ENCODE results near the gene FCRLB.

FCRLB gene

GRCh38 chr1:161725908-161726472 lies 4.6 kb downstream of the FCRLB start:
- peak; percentile 41 for TF ChIP-seq CTCF (IDR thresholded peaks at IDR 0.05; ENCODE audit: low read depth, low read length)
- Histone ChIP-seq H3K36me3 (no peaks in the 10 kb centered on the region), H3K9me3 (no peaks in the 10 kb centered on the region), H3K4me3 (ENCODE audit: low read depth, low read length) (peak overlapping the region; percentile 84), H3K27me3 (peaks cover 15% of the 10 kb centered on the region), H3K4me1 (no peaks in the 10 kb centered on the region)
- peak; percentile 55 for DNase-seq

- peaks cover 22% of the 10 kb centered on the region for H3K27me3 ChIP-seq
Observed at GRCh38 chr1:161726473-161727255, 5.3 kb downstream of the FCRLB start.

GRCh38 chr1:161727256-161727924 lies 6.0 kb downstream of the FCRLB start:
- H3K4me1 ChIP-seq: no peaks in the 10 kb centered on the region
- H3K9me3 ChIP-seq: no peaks in the 10 kb centered on the region
- TF ChIP-seq CTCF (IDR thresholded peaks at IDR 0.05; ENCODE audit: low read depth, low read length): no peak
- peaks cover 24% of the 10 kb centered on the region for H3K27me3 ChIP-seq
- DNase-seq: no peak
- H3K4me3 ChIP-seq (ENCODE audit: low read depth, low read length): peak overlapping the region; percentile 84
- H3K36me3 ChIP-seq: no peaks in the 10 kb centered on the region

More at GRCh38 chr1:161726473-161727255, 5.3 kb downstream of the FCRLB start:
- H3K4me3 ChIP-seq (ENCODE audit: low read depth, low read length): peak overlapping the region; percentile 84
- H3K36me3 ChIP-seq: no peaks in the 10 kb centered on the region
- DNase-seq: peak; percentile 89
- no peaks in the 10 kb centered on the region for H3K4me1 ChIP-seq
- no peak for TF ChIP-seq CTCF (IDR thresholded peaks at IDR 0.05; ENCODE audit: low read depth, low read length)
- H3K9me3 ChIP-seq: no peaks in the 10 kb centered on the region

- DNase-seq: no peak
- H3K4me1 ChIP-seq: no peaks in the 10 kb centered on the region
- H3K36me3 ChIP-seq: no peaks in the 10 kb centered on the region
- H3K4me3 ChIP-seq (ENCODE audit: low read depth, low read length): no peak overlapping the region
- TF ChIP-seq CTCF (IDR thresholded peaks at IDR 0.05; ENCODE audit: low read depth, low read length): no peak
- peaks cover 36% of the 10 kb centered on the region for H3K27me3 ChIP-seq
- H3K9me3 ChIP-seq: no peaks in the 10 kb centered on the region
Observed at GRCh38 chr1:161728376-161729226, 7.3 kb downstream of the FCRLB start.

- Histone ChIP-seq H3K9me3 (no peaks in the 10 kb centered on the region), H3K4me1 (no peaks in the 10 kb centered on the region), H3K27me3 (peaks cover 41% of the 10 kb centered on the region), H3K36me3 (no peaks in the 10 kb centered on the region), H3K4me3 (ENCODE audit: low read depth, low read length) (no peak overlapping the region)
- no peak for TF ChIP-seq CTCF (IDR thresholded peaks at IDR 0.05; ENCODE audit: low read depth, low read length)
- no peak for DNase-seq
Observed at GRCh38 chr1:161730050-161730564, 8.8 kb downstream of the FCRLB start.
